ENCODE measurements around the gene P3H4. TPM values are rescaled to one million over a fixed set of nuclear protein-coding genes. Genes with fewer than 3 reads are reported as not detected.

P3H4 gene
- total and polyA plus RNA-seq, 2 donors (not counting 3 experiments of a cell fraction or from before 2014, with no cell fraction given): 39.2 to 58.3 TPM

GRCh38 chr17:41806685-41807445 lies 4.9 kb downstream of the P3H4 start:
- peaks cover 3% of the 10 kb centered on the region for H3K79me2 ChIP-seq (ENCODE audit: control insufficient read depth, insufficient read depth, low read length)
- no peaks in the 10 kb centered on the region for H3K9me1 ChIP-seq (replicated peaks; ENCODE audit: control insufficient read depth, extremely low read depth, insufficient read depth, low read length)
- no peak overlapping the region for H3K9ac ChIP-seq (replicated peaks; ENCODE audit: extremely low read depth, insufficient read depth, low read length)
- DNase-seq (ENCODE audit: low read depth, low spot score) (no peak), FAIRE-seq (no peak)
- ChIA-PET POLR2A (no interaction called here), CTCF (interaction anchor here (2.0 kb wide), 1 partner anchor 20 kb away, joined by 4 read pairs; the partner anchor contains the start of gene JUP)
- dilution Hi-C loops (cut with MboI; ENCODE audit: extremely low pct_ligation_motif_present, low sequenced_read_pairs) (loop anchor here (10.0 kb wide), 1 partner anchor 62 kb away; no protein-coding TSS in a partner anchor), intact Hi-C loops (cut with micrococcal nuclease) (no loop called here)
- no TSS peak for BruUV-seq (replicated peaks)
- no peak overlapping the region for H3K27ac ChIP-seq (ENCODE audit: insufficient read depth, low read depth, low read length)
- H3K36me3 ChIP-seq (ENCODE audit: control insufficient read depth in 2 of 2, extremely low read depth in 1 of 2, insufficient read depth in 2 of 2, low read length in 2 of 2): peaks cover 0 to 2% of the 10 kb centered on the region in 2 experiments
- no peaks in the 10 kb centered on the region for H4K20me1 ChIP-seq (replicated peaks; ENCODE audit: control insufficient read depth, extremely low read depth, insufficient read depth, low read length)
- peaks cover 8% of the 10 kb centered on the region for H3K4me1 ChIP-seq (ENCODE audit: control insufficient read depth, extremely low read depth, insufficient read depth, low read length)
- no peaks in the 10 kb centered on the region for H3K27me3 ChIP-seq (ENCODE audit: control insufficient read depth in 2 of 2, insufficient read depth in 2 of 2, low read length in 2 of 2)
- no peak overlapping the region for H2AFZ ChIP-seq (ENCODE audit: low read depth, low read length)
- H3K4me2 ChIP-seq (ENCODE audit: insufficient read depth, low read length): no peak overlapping the region
- no peak for TF ChIP-seq GATA2 (IDR thresholded peaks at IDR 0.05; ENCODE audit: insufficient read depth, insufficient read length, low read depth, low read length)
- no peak for TF ChIP-seq MYC (IDR thresholded peaks at IDR 0.05; ENCODE audit: low read depth, low read length)
- no peak for TF ChIP-seq POLR2A (IDR thresholded peaks at IDR 0.05; ENCODE audit: low read depth, low read length)
- TF ChIP-seq, protein P1, sequence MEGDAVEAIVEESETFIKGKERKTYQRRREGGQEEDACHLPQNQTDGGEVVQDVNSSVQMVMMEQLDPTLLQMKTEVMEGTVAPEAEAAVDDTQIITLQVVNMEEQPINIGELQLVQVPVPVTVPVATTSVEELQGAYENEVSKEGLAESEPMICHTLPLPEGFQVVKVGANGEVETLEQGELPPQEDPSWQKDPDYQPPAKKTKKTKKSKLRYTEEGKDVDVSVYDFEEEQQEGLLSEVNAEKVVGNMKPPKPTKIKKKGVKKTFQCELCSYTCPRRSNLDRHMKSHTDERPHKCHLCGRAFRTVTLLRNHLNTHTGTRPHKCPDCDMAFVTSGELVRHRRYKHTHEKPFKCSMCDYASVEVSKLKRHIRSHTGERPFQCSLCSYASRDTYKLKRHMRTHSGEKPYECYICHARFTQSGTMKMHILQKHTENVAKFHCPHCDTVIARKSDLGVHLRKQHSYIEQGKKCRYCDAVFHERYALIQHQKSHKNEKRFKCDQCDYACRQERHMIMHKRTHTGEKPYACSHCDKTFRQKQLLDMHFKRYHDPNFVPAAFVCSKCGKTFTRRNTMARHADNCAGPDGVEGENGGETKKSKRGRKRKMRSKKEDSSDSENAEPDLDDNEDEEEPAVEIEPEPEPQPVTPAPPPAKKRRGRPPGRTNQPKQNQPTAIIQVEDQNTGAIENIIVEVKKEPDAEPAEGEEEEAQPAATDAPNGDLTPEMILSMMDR (IDR thresholded peaks at IDR 0.05; ENCODE audit: extremely low read depth in 1 of 2, insufficient read depth in 1 of 2, low read depth in 1 of 2, low read length in 2 of 2): no peak
- no peak for TF ChIP-seq EZH2 (IDR thresholded peaks at IDR 0.05; ENCODE audit: borderline replicate concordance, low read depth, low read length, severe bottlenecking)
- H3K9me3 ChIP-seq (replicated peaks; ENCODE audit: control insufficient read depth, insufficient read depth, low read length): no peaks in the 10 kb centered on the region
- H3K4me3 ChIP-seq (replicated peaks in 1 of 3; ENCODE audit: insufficient read depth in 1 of 3, low read depth in 1 of 3, low read length in 3 of 3): no peak overlapping the region

All from endothelial cell of umbilical vein (primary cell).